Activated T-cell treated with anti-CD3 and anti-CD28 coated beads, Interleukin-2, amount 50 U/mL, for 24 hours (primary cell): ENCODE data around the gene UBALD1.

Source experiments
- DNase-seq: peaks from one replicate; pipeline ENCODE4 v3.0.0-alpha.2; 2020
- H3K27ac Mint-ChIP-seq: 2 replicates; pipeline ENCODE4 v1.8.0; 2020; ENCODE audit warnings: mild to moderate bottlenecking, mixed read lengths
- H3K27me3 Mint-ChIP-seq: 2 replicates; pipeline ENCODE4 v1.8.0; 2020; ENCODE audit warnings: mixed read lengths
- H3K36me3 Mint-ChIP-seq: 2 replicates; pipeline ENCODE4 v1.8.0; 2020; ENCODE audit warnings: low read depth, mixed read lengths
- H3K4me1 Mint-ChIP-seq: 2 replicates; pipeline ENCODE4 v1.8.0; 2020; ENCODE audit warnings: low read depth, mixed read lengths
- H3K4me3 Mint-ChIP-seq: 2 replicates; pipeline ENCODE4 v1.8.0; 2020; ENCODE audit warnings: mild to moderate bottlenecking, moderate library complexity, mixed read lengths
- H3K9me3 Mint-ChIP-seq: 2 replicates; pipeline ENCODE4 v1.8.0; 2020; ENCODE audit warnings: mixed read lengths

The UBALD1 gene

GRCh38 chr16:4601864-4602186 is 12.9 kb downstream of the UBALD1 start:
- H3K4me3 Mint-ChIP-seq, result no peak overlapping the region
- DNase-seq, result no peak
- no peak overlapping the region for H3K27ac Mint-ChIP-seq
- H3K27me3 Mint-ChIP-seq, result no peaks in the 10 kb centered on the region
- H3K36me3 Mint-ChIP-seq, result no peaks in the 10 kb centered on the region
- no peaks in the 10 kb centered on the region for H3K9me3 Mint-ChIP-seq
- H3K4me1 Mint-ChIP-seq, result no peaks in the 10 kb centered on the region

GRCh38 chr16:4601036-4601863 is 13.4 kb downstream of the UBALD1 start:
- Mint-ChIP-seq H3K9me3 (no peaks in the 10 kb centered on the region), H3K27me3 (no peaks in the 10 kb centered on the region), H3K4me1 (no peaks in the 10 kb centered on the region), H3K27ac (no peak overlapping the region), H3K4me3 (no peak overlapping the region), H3K36me3 (no peaks in the 10 kb centered on the region)
- no peak for DNase-seq

- no peaks in the 10 kb centered on the region for H3K27me3 Mint-ChIP-seq
- H3K4me3 Mint-ChIP-seq, result no peak overlapping the region
- H3K9me3 Mint-ChIP-seq, result no peaks in the 10 kb centered on the region
- H3K36me3 Mint-ChIP-seq, result no peaks in the 10 kb centered on the region
- DNase-seq, result no peak
- H3K27ac Mint-ChIP-seq, result no peak overlapping the region
- H3K4me1 Mint-ChIP-seq, result no peaks in the 10 kb centered on the region
Observed at GRCh38 chr16:4599545-4599944, 15.1 kb downstream of the UBALD1 start.

- Mint-ChIP-seq H3K4me3 (no peak overlapping the region), H3K4me1 (no peaks in the 10 kb centered on the region), H3K36me3 (no peaks in the 10 kb centered on the region), H3K27ac (no peak overlapping the region), H3K27me3 (no peaks in the 10 kb centered on the region), H3K9me3 (no peaks in the 10 kb centered on the region)
- DNase-seq, result no peak
Observed at GRCh38 chr16:4599037-4599436, 15.7 kb downstream of the UBALD1 start.

- Mint-ChIP-seq H3K36me3 (no peaks in the 10 kb centered on the region), H3K4me1 (no peaks in the 10 kb centered on the region), H3K27me3 (no peaks in the 10 kb centered on the region), H3K4me3 (no peak overlapping the region), H3K27ac (no peak overlapping the region), H3K9me3 (no peaks in the 10 kb centered on the region)
- DNase-seq, result no peak
Observed at GRCh38 chr16:4597174-4597573, 17.5 kb downstream of the UBALD1 start.

- no peak overlapping the region for H3K27ac Mint-ChIP-seq
- H3K27me3 Mint-ChIP-seq, result no peaks in the 10 kb centered on the region
- H3K9me3 Mint-ChIP-seq, result no peaks in the 10 kb centered on the region
- H3K36me3 Mint-ChIP-seq, result no peaks in the 10 kb centered on the region
- no peaks in the 10 kb centered on the region for H3K4me1 Mint-ChIP-seq
- H3K4me3 Mint-ChIP-seq, result no peak overlapping the region
- DNase-seq, result no peak
Observed at GRCh38 chr16:4594433-4595410, 20.0 kb downstream of the UBALD1 start.

- DNase-seq, result no peak
- Mint-ChIP-seq H3K9me3 (no peaks in the 10 kb centered on the region), H3K4me3 (no peak overlapping the region), H3K36me3 (no peaks in the 10 kb centered on the region), H3K4me1 (no peaks in the 10 kb centered on the region), H3K27ac (no peak overlapping the region), H3K27me3 (no peaks in the 10 kb centered on the region)
Observed at GRCh38 chr16:4593086-4593485, 21.6 kb downstream of the UBALD1 start.

GRCh38 chr16:4591706-4592470 is 22.8 kb downstream of the UBALD1 start:
- Mint-ChIP-seq H3K4me1 (no peaks in the 10 kb centered on the region), H3K9me3 (no peaks in the 10 kb centered on the region), H3K36me3 (no peaks in the 10 kb centered on the region), H3K27me3 (no peaks in the 10 kb centered on the region), H3K27ac (no peak overlapping the region), H3K4me3 (no peak overlapping the region)
- no peak for DNase-seq

- H3K27ac Mint-ChIP-seq, result no peak overlapping the region
- DNase-seq, result no peak
- H3K36me3 Mint-ChIP-seq, result no peaks in the 10 kb centered on the region
- H3K9me3 Mint-ChIP-seq, result no peaks in the 10 kb centered on the region
- no peaks in the 10 kb centered on the region for H3K4me1 Mint-ChIP-seq
- H3K27me3 Mint-ChIP-seq, result peaks cover 4% of the 10 kb centered on the region
- no peak overlapping the region for H3K4me3 Mint-ChIP-seq
Observed at GRCh38 chr16:4591191-4591590, 23.5 kb downstream of the UBALD1 start.

- peaks cover 8% of the 10 kb centered on the region for H3K27me3 Mint-ChIP-seq
Observed at GRCh38 chr16:4588961-4589360, 25.7 kb downstream of the UBALD1 start.

GRCh38 chr16:4588386-4588785 is 26.3 kb downstream of the UBALD1 start:
- no peaks in the 10 kb centered on the region for H3K36me3 Mint-ChIP-seq
- H3K9me3 Mint-ChIP-seq, result no peaks in the 10 kb centered on the region
- no peak overlapping the region for H3K27ac Mint-ChIP-seq
- H3K4me3 Mint-ChIP-seq, result no peak overlapping the region
- DNase-seq, result no peak
- peaks cover 8% of the 10 kb centered on the region for H3K27me3 Mint-ChIP-seq
- peaks cover 4% of the 10 kb centered on the region for H3K4me1 Mint-ChIP-seq

More at GRCh38 chr16:4588961-4589360, 25.7 kb downstream of the UBALD1 start:
- no peak for DNase-seq
- Mint-ChIP-seq H3K4me3 (no peak overlapping the region), H3K27ac (no peak overlapping the region), H3K36me3 (no peaks in the 10 kb centered on the region), H3K4me1 (peaks cover 4% of the 10 kb centered on the region), H3K9me3 (no peaks in the 10 kb centered on the region)

- no peaks in the 10 kb centered on the region for H3K36me3 Mint-ChIP-seq
- peaks cover 4% of the 10 kb centered on the region for H3K4me1 Mint-ChIP-seq
- H3K27me3 Mint-ChIP-seq, result peaks cover 8% of the 10 kb centered on the region
- no peak overlapping the region for H3K27ac Mint-ChIP-seq
- no peaks in the 10 kb centered on the region for H3K9me3 Mint-ChIP-seq
- H3K4me3 Mint-ChIP-seq, result no peak overlapping the region
- DNase-seq, result no peak
Observed at GRCh38 chr16:4586291-4586690, 28.4 kb downstream of the UBALD1 start.

- DNase-seq, result no peak
- no peaks in the 10 kb centered on the region for H3K9me3 Mint-ChIP-seq
- peaks cover 8% of the 10 kb centered on the region for H3K27me3 Mint-ChIP-seq
- H3K36me3 Mint-ChIP-seq, result no peaks in the 10 kb centered on the region
- no peak overlapping the region for H3K4me3 Mint-ChIP-seq
- H3K27ac Mint-ChIP-seq, result no peak overlapping the region
- H3K4me1 Mint-ChIP-seq, result peaks cover 4% of the 10 kb centered on the region
Observed at GRCh38 chr16:4583906-4584305, 30.8 kb downstream of the UBALD1 start.

- no peaks in the 10 kb centered on the region for H3K4me1 Mint-ChIP-seq
- H3K36me3 Mint-ChIP-seq, result no peaks in the 10 kb centered on the region
- DNase-seq, result no peak
- no peaks in the 10 kb centered on the region for H3K9me3 Mint-ChIP-seq
- H3K27me3 Mint-ChIP-seq, result no peaks in the 10 kb centered on the region
- H3K27ac Mint-ChIP-seq, result no peak overlapping the region
- no peak overlapping the region for H3K4me3 Mint-ChIP-seq
Observed at GRCh38 chr16:4580250-4580649, 34.4 kb downstream of the UBALD1 start.
